SU-DHL-6 (cell line): ENCODE results near the gene ALDH1L2.

Experiments
- H2AFZ ChIP-seq: fragments of 200-600 bp; sonication (generic); 2 replicates; pipeline ENCODE4 v1.6.1; 2014; ENCODE audit warnings: low read depth, mild to moderate bottlenecking, moderate library complexity, mixed read lengths, antibody characterized with exemption, low read length; ENCODE audit not compliant: severe bottlenecking
- H3F3A ChIP-seq: fragments of 200-600 bp; shearing (Covaris generic); 2 replicates; pipeline ENCODE4 v1.6.0; 2016; ENCODE audit warnings: antibody characterized with exemption, mild to moderate bottlenecking; ENCODE audit not compliant: insufficient read depth
- H3K27ac ChIP-seq: fragments of 200-600 bp; sonication (generic); 2 replicates; pipeline ENCODE4 v1.5.1; 2016; ENCODE audit warnings: low read depth, mild to moderate bottlenecking, low read length, moderate library complexity, mixed read lengths
- H3K27me3 ChIP-seq: fragments of 200-600 bp; sonication (generic), shearing (Covaris generic); 2 replicates; pipeline ENCODE4 v1.6.0; 2014; ENCODE audit warnings: mild to moderate bottlenecking, low read length
- H3K36me3 ChIP-seq: fragments of 200-600 bp; sonication (generic); 2 replicates; pipeline ENCODE4 v1.6.1; 2014; ENCODE audit warnings: mild to moderate bottlenecking, low read length, mixed read lengths
- H3K4me2 ChIP-seq: fragments of 300-600, 200-600 bp; shearing (Covaris generic), sonication (generic); 2 replicates; pipeline ENCODE4 v1.6.0; 2014; ENCODE audit warnings: low read length, low read depth, mild to moderate bottlenecking; ENCODE audit not compliant: poor library complexity, severe bottlenecking
- H3K4me3 ChIP-seq: fragments of 200-600 bp; sonication (generic); 2 replicates; pipeline ENCODE4 v1.5.1; 2014; ENCODE audit warnings: antibody characterized with exemption, low read length, mild to moderate bottlenecking, mixed read lengths; ENCODE audit not compliant: insufficient read depth, poor library complexity, severe bottlenecking
- H3K79me2 ChIP-seq: fragments of 200-600 bp; sonication (generic); 2 replicates; pipeline ENCODE4 v1.6.1; 2014; ENCODE audit warnings: mild to moderate bottlenecking, low read length, moderate library complexity; ENCODE audit not compliant: insufficient read depth
- H3K9ac ChIP-seq: fragments of 200-600 bp; sonication (generic); 2 replicates; pipeline ENCODE4 v1.7.0; 2014; ENCODE audit warnings: mild to moderate bottlenecking, low read length
- H3K9me2 ChIP-seq: fragments of 200-600 bp; sonication (generic); replicated peaks from 2 replicates; pipeline ENCODE4 v1.6.1; 2014; ENCODE audit warnings: low read length; ENCODE audit not compliant: insufficient read depth
- H3K9me3 ChIP-seq: fragments of 200-600 bp; sonication (generic); 2 replicates; pipeline ENCODE4 v1.6.1; 2014; ENCODE audit warnings: low read length, mixed read lengths; ENCODE audit not compliant: insufficient read depth
- H4K20me1 ChIP-seq: fragments of 200-600 bp; sonication (generic); 2 replicates; pipeline ENCODE4 v1.6.1; 2014; ENCODE audit warnings: low read depth, mild to moderate bottlenecking, antibody characterized with exemption, low read length, moderate library complexity, mixed read lengths
- CTCF ChIP-seq: fragments of 200-600 bp; sonication (generic); IDR thresholded peaks from one replicate; pipeline ENCODE4 v1.5.1; 2017; ENCODE audit warnings: antibody characterized with exemption, mild to moderate bottlenecking, low read length, moderate library complexity; ENCODE audit not compliant: insufficient read depth, poor library complexity, severe bottlenecking
- EZH2phosphoT487 ChIP-seq: fragments of 200-600 bp; sonication (generic), shearing (Covaris generic); conservative IDR thresholded peaks from 2 replicates; pipeline ENCODE4 v1.6.1; 2018; ENCODE audit warnings: mild to moderate bottlenecking, antibody characterized with exemption, low read length, moderate library complexity, mixed read lengths

The ALDH1L2 gene

GRCh38 chr12:105078712-105079570 lies 5.3 kb downstream of the ALDH1L2 start:
- H4K20me1 ChIP-seq = no peaks in the 10 kb centered on the region
- TF ChIP-seq CTCF = no peak
- TF ChIP-seq EZH2phosphoT487 = no peak
- H3K4me3 ChIP-seq = no peak overlapping the region
- no peaks in the 10 kb centered on the region for H3K36me3 ChIP-seq
- H3F3A ChIP-seq = no peaks in the 10 kb centered on the region
- H3K27ac ChIP-seq = no peak overlapping the region
- no peaks in the 10 kb centered on the region for H3K9me2 ChIP-seq
- no peak overlapping the region for H3K9ac ChIP-seq
- H3K9me3 ChIP-seq = no peaks in the 10 kb centered on the region
- H2AFZ ChIP-seq = no peak overlapping the region
- no peaks in the 10 kb centered on the region for H3K79me2 ChIP-seq
- H3K27me3 ChIP-seq = no peaks in the 10 kb centered on the region
- H3K4me2 ChIP-seq = no peak overlapping the region

GRCh38 chr12:105077435-105077834 lies 6.8 kb downstream of the ALDH1L2 start:
- Histone ChIP-seq H4K20me1 (no peaks in the 10 kb centered on the region), H3K36me3 (no peaks in the 10 kb centered on the region), H3K9ac (no peak overlapping the region), H3K9me3 (no peaks in the 10 kb centered on the region), H3K27me3 (no peaks in the 10 kb centered on the region), H3K79me2 (no peaks in the 10 kb centered on the region), H3K27ac (no peak overlapping the region), H3F3A (no peaks in the 10 kb centered on the region), H2AFZ (no peak overlapping the region), H3K4me2 (no peak overlapping the region), H3K9me2 (no peaks in the 10 kb centered on the region), H3K4me3 (no peak overlapping the region)
- TF ChIP-seq EZH2phosphoT487 (no peak), CTCF (no peak)

GRCh38 chr12:105076913-105077312 lies 7.3 kb downstream of the ALDH1L2 start:
- Histone ChIP-seq H3K79me2 (no peaks in the 10 kb centered on the region), H3K27ac (no peak overlapping the region), H3F3A (no peaks in the 10 kb centered on the region)

More at GRCh38 chr12:105076913-105077312, 7.3 kb downstream of the ALDH1L2 start:
- Histone ChIP-seq H3K4me2 (no peak overlapping the region), H3K4me3 (no peak overlapping the region), H3K9me2 (no peaks in the 10 kb centered on the region), H3K9ac (no peak overlapping the region), H3K27me3 (no peaks in the 10 kb centered on the region), H3K9me3 (no peaks in the 10 kb centered on the region), H3K36me3 (no peaks in the 10 kb centered on the region), H4K20me1 (no peaks in the 10 kb centered on the region), H2AFZ (no peak overlapping the region)
- TF ChIP-seq CTCF (no peak), EZH2phosphoT487 (no peak)
